Dermis blood vessel endothelial cell (primary cell): ENCODE measurements around the gene ATP8B1. TPM values are rescaled to one million over a fixed set of nuclear protein-coding genes. Genes with fewer than 3 reads are reported as not detected.
"Not testable (repeated sequence)": the region's sequence is repeated elsewhere in the genome, so short reads cannot be mapped to it uniquely, and the experiment has no call there.

Source experiments
- DNase-seq: peaks from one replicate; pipeline ENCODE4 v3.0.0; 2010
- total RNA-seq: library from RNA; depleted of rRNA; stranded (reverse); fragments of >200 nt; gene quantifications from 2 replicates; pipeline ENCODE4 v1.2.3, GENCODE V29; 2014

ATP8B1 gene
- total RNA-seq = 51.1 and 72.5 TPM in 2 replicates

GRCh38 chr18:57803103-57803969 is at the start of gene ATP8B1:
Gene ATP8B1 (minus strand): TSS chr18:57803315. CDS start chr18:57731807, 71,508 bp downstream.
- peak; percentile 87 for DNase-seq

GRCh38 chr18:57850063-57850462 is 46.9 kb upstream of the ATP8B1 start:
- no peak for DNase-seq

- not testable (repeated sequence) for DNase-seq
Measured at GRCh38 chr18:57848374-57848773, 45.3 kb upstream of the ATP8B1 start.

- not testable (repeated sequence) for DNase-seq
Measured at GRCh38 chr18:57847431-57847830, 44.3 kb upstream of the ATP8B1 start.

GRCh38 chr18:57846258-57846657 is 43.1 kb upstream of the ATP8B1 start:
- peak; percentile 76 for DNase-seq

GRCh38 chr18:57845605-57846074 is 42.5 kb upstream of the ATP8B1 start:
- peak; percentile 13 for DNase-seq

- no peak for DNase-seq
Measured at GRCh38 chr18:57844319-57844718, 41.2 kb upstream of the ATP8B1 start.

GRCh38 chr18:57843386-57843785 is 40.3 kb upstream of the ATP8B1 start:
- DNase-seq = no peak

- DNase-seq = no peak
Measured at GRCh38 chr18:57841568-57841967, 38.5 kb upstream of the ATP8B1 start.

- DNase-seq = peak; percentile 74
Measured at GRCh38 chr18:57839942-57840381, 36.8 kb upstream of the ATP8B1 start.

GRCh38 chr18:57837917-57838548 is 34.9 kb upstream of the ATP8B1 start:
- peak; percentile 93 for DNase-seq

- no peak for DNase-seq
Measured at GRCh38 chr18:57836557-57836956, 33.4 kb upstream of the ATP8B1 start.

- no peak for DNase-seq
Measured at GRCh38 chr18:57835904-57836303, 32.8 kb upstream of the ATP8B1 start.

GRCh38 chr18:57834616-57835015 is 31.5 kb upstream of the ATP8B1 start:
- no peak for DNase-seq

GRCh38 chr18:57833441-57834101 is 30.5 kb upstream of the ATP8B1 start:
- peak; percentile 73 for DNase-seq

- no peak for DNase-seq
Measured at GRCh38 chr18:57832730-57833129, 29.6 kb upstream of the ATP8B1 start.

- DNase-seq = no peak
Measured at GRCh38 chr18:57831597-57832377, 28.7 kb upstream of the ATP8B1 start.

GRCh38 chr18:57827646-57828045 is 24.5 kb upstream of the ATP8B1 start:
- DNase-seq = peak; percentile 71

- peak; percentile 76 for DNase-seq
Measured at GRCh38 chr18:57826252-57826651, 23.1 kb upstream of the ATP8B1 start.

- peak; percentile 57 for DNase-seq
Measured at GRCh38 chr18:57820583-57820982, 17.5 kb upstream of the ATP8B1 start.

GRCh38 chr18:57819671-57820460 is 16.8 kb upstream of the ATP8B1 start:
- DNase-seq = peak; percentile 99
